WTC11 (cell line): Measurements from ENCODE around the gene TFDP1.

ENCODE experiments used
- CREB1 ChIP-seq: sonication (generic); formaldehyde crosslinking; IDR thresholded peaks from 2 replicates; pipeline ENCODE4 v1.8.0; 2023; ENCODE audit warnings: mild to moderate bottlenecking, missing genetic modification reagents
- CTCF ChIP-seq: fragments of 200-600 bp; IDR thresholded peaks from 2 replicates; pipeline ENCODE4 v1.8.0; 2022; ENCODE audit warnings: antibody characterized with exemption
- ERG ChIP-seq: fragments of 250-450 bp; sonication (Bioruptor Pico); IDR thresholded peaks from 2 replicates; pipeline ENCODE4 v1.8.0; 2021; ENCODE audit warnings: mild to moderate bottlenecking
- FOXK1 ChIP-seq: sonication (generic); formaldehyde crosslinking; IDR thresholded peaks from 2 replicates; pipeline ENCODE4 v1.8.0; 2022; ENCODE audit warnings: mild to moderate bottlenecking, moderate library complexity, missing genetic modification reagents
- MAX ChIP-seq: sonication (generic); formaldehyde crosslinking; IDR thresholded peaks from 2 replicates; pipeline ENCODE4 v1.8.0; 2022; ENCODE audit warnings: mild to moderate bottlenecking, missing genetic modification reagents
- MLX ChIP-seq: sonication (generic); formaldehyde crosslinking; IDR thresholded peaks from 2 replicates; pipeline ENCODE4 v1.8.1; 2023; ENCODE audit warnings: mild to moderate bottlenecking, missing genetic modification reagents, moderate library complexity
- NFYB ChIP-seq: sonication (generic); formaldehyde crosslinking; conservative IDR thresholded peaks from 2 replicates; pipeline ENCODE4 v1.8.0; 2022; ENCODE audit warnings: low read depth, missing genetic modification reagents
- PRDM15 ChIP-seq: sonication (generic); formaldehyde crosslinking; IDR thresholded peaks from 2 replicates; pipeline ENCODE4 v1.8.0; 2022; ENCODE audit warnings: missing genetic modification reagents
- SP1 ChIP-seq: sonication (generic); formaldehyde crosslinking; conservative IDR thresholded peaks from 2 replicates; pipeline ENCODE4 v1.8.1; 2022; ENCODE audit warnings: missing genetic modification reagents
- ZNF671 ChIP-seq: fragments of 250-450 bp; sonication (Bioruptor Pico); IDR thresholded peaks from 2 replicates; pipeline ENCODE4 v1.8.0; 2021; ENCODE audit warnings: mild to moderate bottlenecking
- ZSCAN18 ChIP-seq: fragments of 250-450 bp; sonication (Bioruptor Pico); IDR thresholded peaks from 2 replicates; pipeline ENCODE4 v2.1.2; 2022; ENCODE audit warnings: mild to moderate bottlenecking, moderate library complexity

GRCh38 chr13:113566227-113566561 lies 18.4 kb upstream of the TFDP1 start:
- no peak for TF ChIP-seq CTCF
- no peak for TF ChIP-seq MAX (CRISPR knock-in tag)
- no peak for TF ChIP-seq PRDM15 (CRISPR knock-in tag)
- TF ChIP-seq ERG (CRISPR knock-in tag), result no peak
- TF ChIP-seq MLX, result no peak
- no peak for TF ChIP-seq SP1
- no peak for TF ChIP-seq CREB1
- TF ChIP-seq NFYB (CRISPR knock-in tag), result no peak
- no peak for TF ChIP-seq FOXK1 (CRISPR knock-in tag)
- no peak for TF ChIP-seq ZNF671 (CRISPR knock-in tag)
- no peak for TF ChIP-seq ZSCAN18 (CRISPR knock-in tag)
